ENCODE measurements around the gene BRAF.
"Not testable (repeated sequence)": the region's sequence is repeated elsewhere in the genome, so short reads cannot be mapped to it uniquely, and the experiment has no call there.

Gene BRAF

GRCh38 chr7:140723574-140723973 is 201.2 kb downstream of the BRAF start:
- Histone ChIP-seq H3K4me3 (ENCODE audit: low read length) (no peak overlapping the region), H3K36me3 (ENCODE audit: insufficient read depth, low read depth, low read length) (peaks cover 8% of the 10 kb centered on the region), H3K9ac (ENCODE audit: low read depth, low read length) (no peak overlapping the region), H3K9me3 (ENCODE audit: insufficient read depth, low read depth, low read length) (no peaks in the 10 kb centered on the region), H3K4me1 (ENCODE audit: insufficient read depth, low read length) (no peaks in the 10 kb centered on the region), H3K27me3 (ENCODE audit: insufficient read depth, low read length) (no peaks in the 10 kb centered on the region), H3K27ac (ENCODE audit: low read length) (no peak overlapping the region)

GRCh38 chr7:140723006-140723405 is 201.7 kb downstream of the BRAF start:
- Histone ChIP-seq H3K27ac (ENCODE audit: low read length) (no peak overlapping the region), H3K36me3 (ENCODE audit: insufficient read depth, low read depth, low read length) (peaks cover 8% of the 10 kb centered on the region), H3K4me1 (ENCODE audit: insufficient read depth, low read length) (no peaks in the 10 kb centered on the region), H3K27me3 (ENCODE audit: insufficient read depth, low read length) (no peaks in the 10 kb centered on the region), H3K4me3 (ENCODE audit: low read length) (no peak overlapping the region), H3K9ac (ENCODE audit: low read depth, low read length) (no peak overlapping the region), H3K9me3 (ENCODE audit: insufficient read depth, low read depth, low read length) (no peaks in the 10 kb centered on the region)

- H3K4me3 ChIP-seq (ENCODE audit: low read length) = no peak overlapping the region
- H3K4me1 ChIP-seq (ENCODE audit: insufficient read depth, low read length) = no peaks in the 10 kb centered on the region
- H3K27ac ChIP-seq (ENCODE audit: low read length) = no peak overlapping the region
- peaks cover 8% of the 10 kb centered on the region for H3K36me3 ChIP-seq (ENCODE audit: insufficient read depth, low read depth, low read length)
- no peaks in the 10 kb centered on the region for H3K9me3 ChIP-seq (ENCODE audit: insufficient read depth, low read depth, low read length)
- H3K27me3 ChIP-seq (ENCODE audit: insufficient read depth, low read length) = no peaks in the 10 kb centered on the region
- no peak overlapping the region for H3K9ac ChIP-seq (ENCODE audit: low read depth, low read length)
These were observed 202.5 kb downstream of the BRAF start for GRCh38 chr7:140722254-140722653.

- H3K4me3 ChIP-seq (ENCODE audit: low read length) = no peak overlapping the region
- no peaks in the 10 kb centered on the region for H3K4me1 ChIP-seq (ENCODE audit: insufficient read depth, low read length)
- H3K27me3 ChIP-seq (ENCODE audit: insufficient read depth, low read length) = no peaks in the 10 kb centered on the region
- H3K36me3 ChIP-seq (ENCODE audit: insufficient read depth, low read depth, low read length) = no peaks in the 10 kb centered on the region; the same call in 1 of the 2 replicates
- no peak overlapping the region for H3K27ac ChIP-seq (ENCODE audit: low read length)
- H3K9ac ChIP-seq (ENCODE audit: low read depth, low read length) = no peak overlapping the region
- peaks cover 2% of the 10 kb centered on the region; the same call in 1 of the 2 replicates for H3K9me3 ChIP-seq (ENCODE audit: insufficient read depth, low read depth, low read length)
These were observed 205.0 kb downstream of the BRAF start for GRCh38 chr7:140719721-140720120.

GRCh38 chr7:140714331-140715040 is 210.2 kb downstream of the BRAF start:
- no peaks in the 10 kb centered on the region for H3K4me1 ChIP-seq (ENCODE audit: insufficient read depth, low read length)
- H3K36me3 ChIP-seq (ENCODE audit: insufficient read depth, low read depth, low read length) = peaks cover 3% of the 10 kb centered on the region; the same call in 1 of the 2 replicates
- peaks cover 11% of the 10 kb centered on the region; the same call in 1 of the 2 replicates for H3K9me3 ChIP-seq (ENCODE audit: insufficient read depth, low read depth, low read length)
- H3K4me3 ChIP-seq (ENCODE audit: low read length) = no peak overlapping the region
- H3K27ac ChIP-seq (ENCODE audit: low read length) = no peak overlapping the region
- H3K27me3 ChIP-seq (ENCODE audit: insufficient read depth, low read length) = no peaks in the 10 kb centered on the region
- H3K9ac ChIP-seq (ENCODE audit: low read depth, low read length) = no peak overlapping the region

- not testable (repeated sequence) for H3K4me1 ChIP-seq (ENCODE audit: insufficient read depth, low read length); H3K4me3 ChIP-seq (ENCODE audit: low read length); H3K27ac ChIP-seq (ENCODE audit: low read length); H3K9ac ChIP-seq (ENCODE audit: low read depth, low read length); H3K27me3 ChIP-seq (ENCODE audit: insufficient read depth, low read length); H3K36me3 ChIP-seq (ENCODE audit: insufficient read depth, low read depth, low read length)
- H3K9me3 ChIP-seq (ENCODE audit: insufficient read depth, low read depth, low read length) = peaks cover 11% of the 10 kb centered on the region; the same call in 1 of the 2 replicates
These were observed 212.3 kb downstream of the BRAF start for GRCh38 chr7:140712392-140712791.

GRCh38 chr7:140708764-140709163 is 216.0 kb downstream of the BRAF start:
- peaks cover 21% of the 10 kb centered on the region for H3K36me3 ChIP-seq (ENCODE audit: insufficient read depth, low read depth, low read length)
- H3K9ac ChIP-seq (ENCODE audit: low read depth, low read length); H3K4me3 ChIP-seq (ENCODE audit: low read length); H3K27ac ChIP-seq (ENCODE audit: low read length); H3K9me3 ChIP-seq (ENCODE audit: insufficient read depth, low read depth, low read length); H3K27me3 ChIP-seq (ENCODE audit: insufficient read depth, low read length); H3K4me1 ChIP-seq (ENCODE audit: insufficient read depth, low read length): not testable (repeated sequence)

- H3K9ac ChIP-seq (ENCODE audit: low read depth, low read length) = no peak overlapping the region
- no peak overlapping the region for H3K4me3 ChIP-seq (ENCODE audit: low read length)
- H3K27ac ChIP-seq (ENCODE audit: low read length) = no peak overlapping the region
- no peaks in the 10 kb centered on the region for H3K4me1 ChIP-seq (ENCODE audit: insufficient read depth, low read length)
- no peaks in the 10 kb centered on the region for H3K27me3 ChIP-seq (ENCODE audit: insufficient read depth, low read length)
- H3K36me3 ChIP-seq (ENCODE audit: insufficient read depth, low read depth, low read length) = peaks cover 24% of the 10 kb centered on the region
- no peaks in the 10 kb centered on the region for H3K9me3 ChIP-seq (ENCODE audit: insufficient read depth, low read depth, low read length)
These were observed 217.6 kb downstream of the BRAF start for GRCh38 chr7:140707132-140707531.

GRCh38 chr7:140704205-140704604 is 220.5 kb downstream of the BRAF start:
- Histone ChIP-seq H3K27ac (ENCODE audit: low read length) (no peak overlapping the region), H3K27me3 (ENCODE audit: insufficient read depth, low read length) (no peaks in the 10 kb centered on the region), H3K4me3 (ENCODE audit: low read length) (no peak overlapping the region), H3K4me1 (ENCODE audit: insufficient read depth, low read length) (no peaks in the 10 kb centered on the region), H3K9ac (ENCODE audit: low read depth, low read length) (no peak overlapping the region), H3K9me3 (ENCODE audit: insufficient read depth, low read depth, low read length) (no peaks in the 10 kb centered on the region), H3K36me3 (ENCODE audit: insufficient read depth, low read depth, low read length) (peaks cover 24% of the 10 kb centered on the region)

- Histone ChIP-seq H3K27me3 (ENCODE audit: insufficient read depth, low read length) (no peaks in the 10 kb centered on the region), H3K4me1 (ENCODE audit: insufficient read depth, low read length) (no peaks in the 10 kb centered on the region), H3K9ac (ENCODE audit: low read depth, low read length) (no peak overlapping the region), H3K9me3 (ENCODE audit: insufficient read depth, low read depth, low read length) (no peaks in the 10 kb centered on the region), H3K27ac (ENCODE audit: low read length) (no peak overlapping the region), H3K36me3 (ENCODE audit: insufficient read depth, low read depth, low read length) (peaks cover 24% of the 10 kb centered on the region), H3K4me3 (ENCODE audit: low read length) (no peak overlapping the region)
These were observed 222.0 kb downstream of the BRAF start for GRCh38 chr7:140702774-140703173.

- Histone ChIP-seq H3K36me3 (ENCODE audit: insufficient read depth, low read depth, low read length) (0 out of 2 replicates have a peak, but pooled peaks cover 3% of the 10 kb centered on the region), H3K4me1 (ENCODE audit: insufficient read depth, low read length) (peaks cover 7% of the 10 kb centered on the region; the same call in 1 of the 2 replicates), H3K9me3 (ENCODE audit: insufficient read depth, low read depth, low read length) (no peaks in the 10 kb centered on the region), H3K9ac (ENCODE audit: low read depth, low read length) (no peak overlapping the region), H3K4me3 (ENCODE audit: low read length) (no peak overlapping the region), H3K27me3 (ENCODE audit: insufficient read depth, low read length) (no peaks in the 10 kb centered on the region), H3K27ac (ENCODE audit: low read length) (no peak overlapping the region)
These were observed 226.3 kb downstream of the BRAF start for GRCh38 chr7:140698477-140698876.

- H3K9me3 ChIP-seq (ENCODE audit: insufficient read depth, low read depth, low read length) = no peaks in the 10 kb centered on the region
- peaks cover 7% of the 10 kb centered on the region; the same call in 1 of the 2 replicates for H3K4me1 ChIP-seq (ENCODE audit: insufficient read depth, low read length)
- no peak overlapping the region for H3K27ac ChIP-seq (ENCODE audit: low read length)
- peak overlapping the region; percentile 88; the same call in 1 of the 2 replicates for H3K9ac ChIP-seq (ENCODE audit: low read depth, low read length)
- no peaks in the 10 kb centered on the region for H3K36me3 ChIP-seq (ENCODE audit: insufficient read depth, low read depth, low read length)
- peak overlapping the region; percentile 93 for H3K4me3 ChIP-seq (ENCODE audit: low read length)
- no peaks in the 10 kb centered on the region for H3K27me3 ChIP-seq (ENCODE audit: insufficient read depth, low read length)
These were observed 227.1 kb downstream of the BRAF start for GRCh38 chr7:140697447-140698143.

Data from iPS-20b (cell line).